Osteocyte (in vitro differentiated cells): ENCODE data around the gene SPATA4. TPM values are rescaled to one million over a fixed set of nuclear protein-coding genes. Genes with fewer than 3 reads are reported as not detected.

Experiments used
- DNase-seq: peaks from one replicate; pipeline ENCODE4 v3.0.0; 2021; ENCODE audit warnings: mixed read lengths; ENCODE audit not compliant: unreplicated experiment; ENCODE audit errors: extremely low spot score
- H3K27ac Mint-ChIP-seq: one replicate; pipeline ENCODE4 v1.8.0; 2021; ENCODE audit warnings: mild to moderate bottlenecking, mixed read lengths; ENCODE audit not compliant: unreplicated experiment
- H3K27me3 Mint-ChIP-seq: one replicate; pipeline ENCODE4 v1.8.0; 2021; ENCODE audit warnings: mixed read lengths; ENCODE audit not compliant: unreplicated experiment
- H3K36me3 Mint-ChIP-seq: one replicate; pipeline ENCODE4 v1.8.0; 2021; ENCODE audit warnings: mixed read lengths; ENCODE audit not compliant: unreplicated experiment
- H3K4me1 Mint-ChIP-seq: one replicate; pipeline ENCODE4 v1.8.0; 2021; ENCODE audit warnings: mixed read lengths; ENCODE audit not compliant: unreplicated experiment
- H3K4me3 Mint-ChIP-seq: one replicate; pipeline ENCODE4 v1.8.0; 2021; ENCODE audit warnings: mild to moderate bottlenecking, moderate library complexity, mixed read lengths; ENCODE audit not compliant: unreplicated experiment
- H3K9me3 Mint-ChIP-seq: one replicate; pipeline ENCODE4 v1.8.0; 2021; ENCODE audit warnings: mixed read lengths; ENCODE audit not compliant: unreplicated experiment
- total RNA-seq: library from RNA; stranded (reverse); gene quantifications from 2 replicates; pipeline ENCODE4 v1.2.1, GENCODE V29; 2021
- TF ChIP-seq, protein P1 (sequence below): fragments of 200-600 bp; sonication (generic); IDR thresholded peaks from 2 replicates; pipeline ENCODE4 v1.5.0; 2021; ENCODE audit warnings: antibody characterized with exemption, mild to moderate bottlenecking, moderate library complexity

The SPATA4 gene
- total RNA-seq, 1 donor from 2014 or later, result not detected

DNA sequence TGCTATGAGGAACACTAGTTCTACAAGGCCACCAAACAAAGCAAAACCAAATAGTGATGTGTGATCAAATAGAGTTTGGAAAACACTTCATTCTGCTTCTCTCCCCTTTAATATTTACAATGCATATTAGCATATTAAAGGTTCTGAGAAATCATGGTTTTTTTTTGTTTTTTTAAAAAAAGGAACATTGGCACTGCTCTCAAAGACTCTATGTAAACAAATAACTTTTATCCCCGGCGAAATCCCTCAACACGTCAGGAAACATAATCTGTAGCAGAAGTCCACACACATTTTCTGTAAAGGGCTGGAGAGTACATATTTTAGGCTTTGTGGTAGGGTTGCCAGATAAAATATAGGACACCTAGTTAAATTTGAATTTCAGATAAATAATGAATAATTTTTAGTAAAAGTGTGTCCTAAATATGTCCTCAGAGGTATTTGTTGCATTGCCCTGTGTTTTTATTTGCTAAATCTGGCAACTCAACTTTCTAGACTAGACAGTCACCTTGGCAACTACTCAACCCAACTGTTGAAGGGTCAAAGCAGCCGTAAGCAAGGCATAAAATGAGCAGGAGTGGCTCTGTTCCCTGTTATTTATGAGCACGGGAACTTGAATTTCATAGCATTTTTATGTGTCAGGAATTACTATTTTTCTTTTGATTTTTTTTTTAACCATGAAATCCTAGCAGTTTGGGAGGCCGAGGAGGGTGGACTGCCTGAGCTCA lies 8.6 kb downstream of the SPATA4 start:
- TF ChIP-seq, protein P1, sequence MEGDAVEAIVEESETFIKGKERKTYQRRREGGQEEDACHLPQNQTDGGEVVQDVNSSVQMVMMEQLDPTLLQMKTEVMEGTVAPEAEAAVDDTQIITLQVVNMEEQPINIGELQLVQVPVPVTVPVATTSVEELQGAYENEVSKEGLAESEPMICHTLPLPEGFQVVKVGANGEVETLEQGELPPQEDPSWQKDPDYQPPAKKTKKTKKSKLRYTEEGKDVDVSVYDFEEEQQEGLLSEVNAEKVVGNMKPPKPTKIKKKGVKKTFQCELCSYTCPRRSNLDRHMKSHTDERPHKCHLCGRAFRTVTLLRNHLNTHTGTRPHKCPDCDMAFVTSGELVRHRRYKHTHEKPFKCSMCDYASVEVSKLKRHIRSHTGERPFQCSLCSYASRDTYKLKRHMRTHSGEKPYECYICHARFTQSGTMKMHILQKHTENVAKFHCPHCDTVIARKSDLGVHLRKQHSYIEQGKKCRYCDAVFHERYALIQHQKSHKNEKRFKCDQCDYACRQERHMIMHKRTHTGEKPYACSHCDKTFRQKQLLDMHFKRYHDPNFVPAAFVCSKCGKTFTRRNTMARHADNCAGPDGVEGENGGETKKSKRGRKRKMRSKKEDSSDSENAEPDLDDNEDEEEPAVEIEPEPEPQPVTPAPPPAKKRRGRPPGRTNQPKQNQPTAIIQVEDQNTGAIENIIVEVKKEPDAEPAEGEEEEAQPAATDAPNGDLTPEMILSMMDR, result no peak
- H3K4me1 Mint-ChIP-seq, result no peaks in the 10 kb centered on the region
- H3K4me3 Mint-ChIP-seq, result no peak overlapping the region
- H3K36me3 Mint-ChIP-seq, result no peaks in the 10 kb centered on the region
- no peaks in the 10 kb centered on the region for H3K27me3 Mint-ChIP-seq
- DNase-seq, result no peak
- no peaks in the 10 kb centered on the region for H3K9me3 Mint-ChIP-seq
- no peak overlapping the region for H3K27ac Mint-ChIP-seq

DNA sequence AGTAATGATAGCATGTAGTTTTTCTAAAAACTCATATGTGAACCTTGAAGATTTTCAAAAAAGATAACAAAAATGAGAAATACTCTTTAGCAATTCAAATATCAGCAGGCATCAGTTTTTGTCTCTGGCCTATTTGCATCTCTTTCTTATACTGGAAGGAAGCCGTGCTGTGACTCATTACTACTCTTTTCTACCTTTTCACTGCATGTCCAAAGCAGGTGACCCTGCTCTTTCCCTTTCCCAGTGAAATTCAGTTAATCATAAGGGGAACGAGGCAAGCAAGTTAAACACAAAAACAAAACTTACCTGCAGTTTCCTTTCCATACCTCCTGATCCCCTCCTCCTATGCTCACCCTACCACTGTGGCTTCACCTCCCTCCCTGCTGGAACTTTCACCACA lies 9.3 kb downstream of the SPATA4 start:
- H3K4me1 Mint-ChIP-seq, result no peaks in the 10 kb centered on the region
- no peaks in the 10 kb centered on the region for H3K36me3 Mint-ChIP-seq
- TF ChIP-seq, protein P1, result no peak

DNA sequence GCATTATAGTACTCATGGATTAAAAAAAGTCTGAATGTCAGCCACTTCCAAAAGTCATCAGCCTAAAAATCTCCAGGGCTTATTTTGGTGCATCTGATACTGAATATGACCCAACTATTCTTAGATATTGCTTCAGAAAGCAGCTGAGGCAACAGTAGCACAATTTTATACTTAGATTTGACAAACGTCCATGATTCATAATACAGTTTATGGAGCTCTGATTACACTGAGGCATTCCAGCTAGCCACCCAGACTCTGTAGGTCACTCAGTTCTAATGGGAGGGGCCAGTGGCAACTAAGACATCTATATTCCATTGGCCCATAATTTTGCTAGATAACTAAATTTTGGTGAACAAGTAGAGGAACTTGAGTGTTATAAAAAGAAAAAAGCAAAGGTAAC lies 10.3 kb downstream of the SPATA4 start:
- no peak for DNase-seq
- no peaks in the 10 kb centered on the region for H3K9me3 Mint-ChIP-seq
- no peaks in the 10 kb centered on the region for H3K27me3 Mint-ChIP-seq
- no peak overlapping the region for H3K4me3 Mint-ChIP-seq
- TF ChIP-seq, protein P1, result no peak
- H3K36me3 Mint-ChIP-seq, result no peaks in the 10 kb centered on the region
- no peak overlapping the region for H3K27ac Mint-ChIP-seq
- no peaks in the 10 kb centered on the region for H3K4me1 Mint-ChIP-seq

More for the DNA sequence above, 9.3 kb downstream of the SPATA4 start:
- Mint-ChIP-seq H3K4me3 (no peak overlapping the region), H3K27me3 (no peaks in the 10 kb centered on the region), H3K9me3 (no peaks in the 10 kb centered on the region), H3K27ac (no peak overlapping the region)
- no peak for DNase-seq

DNA sequence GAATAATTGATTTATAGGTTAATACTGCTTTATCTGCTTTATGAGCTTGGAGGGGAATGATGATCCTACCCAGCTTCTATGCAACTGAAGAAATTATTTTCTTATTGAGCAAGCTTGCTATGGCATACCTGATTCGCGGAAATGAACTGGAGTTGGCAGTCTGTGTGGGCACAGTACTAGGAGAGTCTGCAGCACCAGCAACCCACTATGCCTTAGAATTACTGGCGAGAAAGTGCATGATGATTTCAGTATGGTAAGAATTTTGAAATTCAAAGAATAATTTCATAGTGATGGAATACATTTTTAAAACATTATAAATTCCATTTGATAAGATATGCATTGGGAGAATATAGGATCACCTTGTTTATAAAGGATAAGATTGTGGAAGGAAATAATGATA lies 32.3 kb downstream of the SPATA4 start:
- Mint-ChIP-seq H3K36me3 (no peaks in the 10 kb centered on the region), H3K27me3 (no peaks in the 10 kb centered on the region), H3K4me3 (no peak overlapping the region), H3K4me1 (no peaks in the 10 kb centered on the region), H3K9me3 (no peaks in the 10 kb centered on the region), H3K27ac (no peak overlapping the region)
- DNase-seq, result no peak
- TF ChIP-seq, protein P1, result no peak

DNA sequence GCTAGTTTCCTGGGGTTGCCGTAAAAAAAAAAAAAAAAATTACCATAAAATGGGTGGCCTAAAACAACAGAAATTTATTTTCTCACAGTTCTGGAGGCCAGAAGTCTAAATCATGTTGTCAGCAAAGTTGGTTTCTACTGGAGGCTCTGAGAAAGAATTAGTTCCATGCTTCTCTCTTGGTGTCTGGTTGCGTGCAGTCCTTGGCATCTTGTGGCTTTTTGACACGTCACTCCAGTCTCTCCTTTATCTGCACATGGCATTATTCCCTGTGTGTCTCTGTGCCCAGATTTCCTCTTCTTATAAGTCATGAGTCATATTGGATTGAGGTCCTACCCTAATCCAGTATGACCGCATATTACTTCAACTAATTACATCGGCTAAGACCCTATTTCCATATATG lies 38.7 kb downstream of the SPATA4 start:
- Mint-ChIP-seq H3K27ac (no peak overlapping the region), H3K4me3 (no peak overlapping the region), H3K27me3 (no peaks in the 10 kb centered on the region), H3K36me3 (no peaks in the 10 kb centered on the region), H3K9me3 (no peaks in the 10 kb centered on the region), H3K4me1 (no peaks in the 10 kb centered on the region)
- no peak for DNase-seq
- TF ChIP-seq, protein P1, result no peak
